K562 (cell line): Measurements from ENCODE around the gene TEP1. TPM values are rescaled to one million over a fixed set of nuclear protein-coding genes. Genes with fewer than 3 reads are reported as not detected.

Experiments used
- ATAC-seq: fragments of 200-7000 bp; cut with Tn5 transposase; 3 replicates; pipeline ENCODE4 v1.9.1; 2020; ENCODE audit warnings: moderate library complexity
- BruUV-seq: library from RNA; stranded (reverse); fragments of 400-500 nt; replicated peaks from 2 replicates; lab custom pipeline; 2021; lab: Mats Ljungman, UMichigan
- CTCF ChIA-PET: fragments of 300-600 bp; formaldehyde crosslinking; extraction: SDS; loops from one replicate; lab custom pipeline; 2021; ENCODE audit warnings: low intra/inter-chr PET ratio; lab: Yijun Ruan, JAX
- POLR2A ChIA-PET: fragments of 300-600, 350-650 bp; sonication (Branson Sonifier 250); formaldehyde crosslinking; extraction: SDS; loops from one replicate; lab custom pipeline; 2021; ENCODE audit warnings: antibody characterized with exemption, inconsistent platforms; lab: Yijun Ruan, JAX
- DNase-seq, 4 experiments: peaks; one replicate each; pipeline versions ENCODE4 v3.0.0 to v3.0.0-alpha.2; 2011 to 2018; ENCODE audit warnings: low spot score in 3 of 4, mixed read lengths in 3 of 4; ENCODE audit errors: extremely low read depth in 1 of 4
- FAIRE-seq: peaks from 2 replicates; lab custom pipeline; 2011; peaks lifted over from hg19 to GRCh38; lab: Jason Lieb, UNC
- H2AFZ ChIP-seq: 2 replicates; pipeline ENCODE4 v1.6.0; 2011; ENCODE audit warnings: low read depth, low read length, control low read depth, inconsistent platforms
- H3K27ac ChIP-seq: fragments of 200-600 bp; 3 replicates; pipeline ENCODE4 v1.8.0; 2011; ENCODE audit warnings: low read depth, mild to moderate bottlenecking, control low read depth, inconsistent platforms, low read length, moderate library complexity, mixed read lengths; ENCODE audit errors: extremely low read depth
- H3K27me3 ChIP-seq, 2 experiments: fragments of 300-600 bp in 1 of 2; 2 replicates in 1 of 2; 3 replicates in 1 of 2; pipeline versions ENCODE4 v1.6.0 to v1.8.0; 2011; ENCODE audit warnings: inconsistent platforms in 2 of 2, low read length in 2 of 2, mild to moderate bottlenecking in 1 of 2, mixed read lengths in 1 of 2, moderate library complexity in 1 of 2; ENCODE audit not compliant: control insufficient read depth in 2 of 2, insufficient read depth in 2 of 2
- H3K36me3 ChIP-seq: fragments of 300-600 bp; 3 replicates; pipeline ENCODE4 v1.8.0; 2011; ENCODE audit warnings: mild to moderate bottlenecking, low read length, inconsistent platforms; ENCODE audit not compliant: control insufficient read depth, insufficient read depth
- H3K4me1 ChIP-seq, 2 experiments: fragments of 200-600 bp in 1 of 2; replicated peaks in 1 of 2; 2 replicates in 1 of 2; 3 replicates in 1 of 2; pipeline versions ENCODE4 v1.5.1 to v1.8.0; 2011; ENCODE audit warnings: inconsistent platforms in 2 of 2, low read length in 2 of 2, mild to moderate bottlenecking in 1 of 2, mixed read lengths in 1 of 2, moderate library complexity in 1 of 2; ENCODE audit not compliant: control insufficient read depth in 2 of 2, insufficient read depth in 2 of 2
- H3K4me2 ChIP-seq: 2 replicates; pipeline ENCODE4 v1.6.1; 2011; ENCODE audit warnings: low read length, control low read depth, inconsistent platforms, mixed read lengths; ENCODE audit not compliant: insufficient read depth
- H3K4me3 ChIP-seq: fragments of 200-600 bp; sonication (generic), shearing (Covaris generic); 2 replicates; pipeline ENCODE4 v1.5.1; 2016; ENCODE audit warnings: control low read depth, inconsistent platforms
- H3K79me2 ChIP-seq: fragments of 200-600 bp; 3 replicates; pipeline ENCODE4 v1.8.0; 2011; ENCODE audit warnings: low read length, inconsistent platforms; ENCODE audit not compliant: control insufficient read depth, insufficient read depth
- H3K9ac ChIP-seq, 2 experiments: 2 replicates each; pipeline versions ENCODE4 v1.6.0 to v1.6.1; 2011; ENCODE audit warnings: low read depth in 2 of 2, low read length in 2 of 2, control low read depth in 1 of 2, inconsistent platforms in 1 of 2, mild to moderate bottlenecking in 1 of 2, mixed read lengths in 1 of 2; ENCODE audit not compliant: insufficient read depth in 1 of 2
- H3K9me1 ChIP-seq: one replicate; pipeline ENCODE4 v1.6.0; 2011; ENCODE audit warnings: inconsistent platforms, mild to moderate bottlenecking, low read length, moderate library complexity; ENCODE audit not compliant: control insufficient read depth, insufficient read depth
- H3K9me3 ChIP-seq: replicated peaks from 2 replicates; pipeline ENCODE4 v1.5.1; 2011; ENCODE audit warnings: low read depth, low read length, inconsistent platforms; ENCODE audit not compliant: control insufficient read depth, insufficient read depth
- H4K20me1 ChIP-seq: replicated peaks from 2 replicates; pipeline ENCODE4 v1.6.1; 2011; ENCODE audit warnings: low read length, inconsistent platforms, mixed read lengths; ENCODE audit not compliant: control insufficient read depth, insufficient read depth
- BMI1 ChIP-seq: fragments of 150-350 bp; IDR thresholded peaks from 2 replicates; pipeline ENCODE4 v1.6.1; 2014; ENCODE audit warnings: low read length
- POLR2H ChIP-seq: IDR thresholded peaks from 2 replicates; pipeline ENCODE4 v1.6.1; 2016; ENCODE audit warnings: missing genetic modification characterization, low read depth, mild to moderate bottlenecking, control low read depth, missing compliant biosample characterization, moderate library complexity
- ZNF121 ChIP-seq: sonication (generic); formaldehyde crosslinking; conservative IDR thresholded peaks from 2 replicates; pipeline ENCODE4 v1.8.0; 2022; ENCODE audit warnings: missing genetic modification reagents
- WGBS: fragments of 100-300 bp; shearing (Covaris generic); methylation state at CpG from one replicate; pipeline ENCODE4 v1.1.6; 2016; ENCODE audit warnings: low coverage, mixed read lengths; ENCODE audit not compliant: insufficient coverage; ENCODE audit errors: missing lambda C conversion rate; 5-methylcytosine and 5-hydroxymethylcytosine counted together
- in situ Hi-C: fragments of 300-500 bp; cut with MboI; formaldehyde crosslinking; loops from 4 replicates; pipeline ENCODE4 v1.15.0; 2018; ENCODE audit warnings: inconsistent platforms, mixed read lengths
- intact Hi-C: fragments of 100-400 bp; cut with micrococcal nuclease; formaldehyde crosslinking; loops from 2 replicates; pipeline ENCODE4 v1.14.2; 2022
- polyA plus RNA-seq, 8 experiments: library from polyadenylated mRNA; depleted of rRNA in 4 of 8; stranded (reverse) in 5 of 8; unstranded in 3 of 8; fragments of >200 nt; fragmentation: Nextera tagmentation in 2 of 8; fragmentation: Illumina TruSeq in 1 of 8; extraction: Ambion mirVana in 2 of 8; extraction: Trizol in 1 of 8; gene quantifications; 2 replicates each; pipeline versions ENCODE4 v1.2.1 to v1.2.3, GENCODE V29; 2011 to 2014; ENCODE audit warnings: inconsistent platforms in 1 of 8, missing spikeins in 1 of 8
- total RNA-seq, 7 experiments: library from RNA; depleted of rRNA in 6 of 7; stranded (reverse); fragments of >200 nt in 6 of 7; fragmentation: Illumina TruSeq in 2 of 7; extraction: Trizol in 2 of 7; gene quantifications; 2 replicates each; pipeline versions ENCODE4 v1.2.1 to v1.2.3, GENCODE V29; 2011 to 2021; ENCODE audit warnings: low replicate concordance in 1 of 7

The TEP1 gene
- total and polyA plus RNA-seq, 9 of the 15 experiments (the other 6 are each of a cell fraction or from before 2014, with no cell fraction given) = 1.0 to 12.2 (median 7.1) TPM

DNA sequence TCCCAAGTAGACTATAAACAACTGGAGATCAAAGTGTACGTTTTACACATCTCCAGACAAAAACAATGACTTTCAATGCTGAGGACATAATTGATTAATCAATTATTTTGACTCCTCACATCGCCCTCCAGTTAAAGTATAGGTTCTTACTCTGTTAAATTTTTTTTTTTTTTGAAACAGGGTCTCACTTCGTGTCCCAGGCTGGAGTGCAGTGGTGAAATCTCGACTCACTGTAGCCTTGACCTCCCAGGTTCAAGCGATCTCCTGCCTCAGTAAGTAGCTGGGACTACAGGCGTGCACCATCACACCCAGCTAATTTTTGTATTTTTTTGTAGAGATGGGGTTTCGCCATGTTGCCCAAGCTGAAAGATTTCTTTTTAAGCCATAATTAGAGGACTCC lies 79.3 kb downstream of the TEP1 start:
- Histone ChIP-seq H3K36me3 (peaks cover 16% of the 10 kb centered on the region), H3K4me2 (no peak overlapping the region), H3K79me2 (peaks cover 43% of the 10 kb centered on the region), H2AFZ (no peak overlapping the region), H3K9me3 (no peaks in the 10 kb centered on the region), H3K27me3 (no peaks in the 10 kb centered on the region), H3K27ac (no peak overlapping the region), H3K9me1 (no peaks in the 10 kb centered on the region), H4K20me1 (no peaks in the 10 kb centered on the region; the same call in 1 of the 2 replicates), H3K4me3 (no peak overlapping the region), H3K4me1 (peaks cover 0 to 6% of the 10 kb centered on the region in 2 experiments; a peak in 2 of 5 replicates), H3K9ac (no peak overlapping the region)
- no peak for FAIRE-seq
- WGBS = 40% methylated on average over 7 of the region's 7 CpGs
- ChIA-PET CTCF (no interaction called here), POLR2A (no interaction called here)
- intact Hi-C loops = loop anchor here (10.0 kb wide), 1 partner anchor 481 kb away; no protein-coding TSS in a partner anchor
- DNase-seq = no peak
- in situ Hi-C loops = no loop called here
- BruUV-seq = no TSS peak
- no peak for ATAC-seq
- no peak for TF ChIP-seq ZNF121 (CRISPR knock-in tag)

DNA sequence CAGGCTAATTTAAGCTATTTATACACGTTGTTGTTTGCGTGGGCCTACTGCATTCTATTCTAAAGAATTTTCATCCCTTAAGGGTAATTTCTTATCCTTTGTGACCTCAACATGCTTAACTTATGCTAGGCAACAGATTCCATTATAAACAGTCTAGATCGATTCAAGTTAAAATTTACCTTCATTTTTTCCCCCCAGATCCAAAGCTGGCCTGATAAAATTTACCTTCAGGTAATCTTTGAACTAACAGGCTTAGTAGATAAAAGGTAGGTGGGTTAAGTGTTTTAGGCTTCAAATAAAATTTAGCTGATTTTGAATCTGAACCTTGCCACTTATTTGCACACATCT lies 79.8 kb downstream of the TEP1 start:
- peak overlapping the region; percentile 71; the same call in 1 of the 2 replicates for H2AFZ ChIP-seq
- no peaks in the 10 kb centered on the region for H3K9me1 ChIP-seq
- no TSS peak for BruUV-seq
- H3K27ac ChIP-seq = no peak overlapping the region; the same call in 1 of the 3 replicates
- TF ChIP-seq POLR2H (tag) (0 out of 2 replicates have a peak, but pooled peaks have one; percentile 1), BMI1 (no peak)
- peak overlapping the region in 1 of 2 experiments; percentile 96; a peak in 1 of 4 replicates for H3K9ac ChIP-seq
- peak overlapping the region; percentile 97 for H3K4me2 ChIP-seq
- 11% methylated on average over 3 of the region's 3 CpGs for WGBS
- no peaks in the 10 kb centered on the region; the same call in 1 of the 2 replicates for H4K20me1 ChIP-seq
- intact Hi-C loops = loop anchor here (10.0 kb wide), 1 partner anchor 481 kb away; no protein-coding TSS in a partner anchor
- DNase-seq (no peak), ATAC-seq (no peak), FAIRE-seq (no peak)
- ChIA-PET CTCF (no interaction called here), POLR2A (interaction anchor here (0.6 kb wide), 1 partner anchor 371 kb away, joined by 4 read pairs; no protein-coding TSS in a partner anchor)
- H3K79me2 ChIP-seq = peaks cover 48% of the 10 kb centered on the region
- peak overlapping the region; percentile 87 for H3K4me3 ChIP-seq
- peaks cover 0 to 11% of the 10 kb centered on the region in 2 experiments; a peak in 2 of 5 replicates for H3K4me1 ChIP-seq
- H3K9me3 ChIP-seq = no peaks in the 10 kb centered on the region
- in situ Hi-C loops = no loop called here
- no peaks in the 10 kb centered on the region for H3K27me3 ChIP-seq
- H3K36me3 ChIP-seq = peaks cover 22% of the 10 kb centered on the region
